Panc1 (cell line): ENCODE data around the gene SIKE1.

Source experiments
- CTCF ChIP-seq: fragments of 450-650 bp; IDR thresholded peaks from 2 replicates; pipeline ENCODE4 v1.5.1; 2017; ENCODE audit warnings: mild to moderate bottlenecking
- POLR2AphosphoS5 ChIP-seq: IDR thresholded peaks from 2 replicates; pipeline ENCODE4 v1.6.1; 2012; ENCODE audit warnings: mild to moderate bottlenecking, low read depth, low read length, moderate library complexity
- SIN3A ChIP-seq: IDR thresholded peaks from 2 replicates; pipeline ENCODE4 v1.6.1; 2012; ENCODE audit warnings: low read depth, mild to moderate bottlenecking, low read length, moderate library complexity, borderline replicate concordance; ENCODE audit not compliant: insufficient read depth

DNA sequence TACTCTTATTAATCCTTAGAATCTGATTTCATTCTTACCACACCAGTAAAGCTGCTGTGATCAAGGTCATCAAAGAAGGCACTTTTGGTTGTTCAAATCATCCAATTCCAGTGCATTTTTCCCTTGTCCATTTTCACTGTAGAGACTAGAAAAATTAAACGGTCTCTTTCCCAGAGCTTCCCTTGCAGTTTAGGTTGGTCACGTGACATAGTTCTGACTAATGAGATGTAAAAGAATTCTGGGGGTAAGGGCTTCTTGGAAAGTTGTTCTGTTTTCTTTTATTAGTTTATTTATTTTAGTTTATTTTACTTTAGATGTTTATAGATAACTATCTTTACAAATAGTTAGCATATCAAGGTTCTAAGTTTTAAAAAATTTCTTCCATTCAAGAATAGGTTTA lies 39.9 kb upstream of the SIKE1 start:
- TF ChIP-seq CTCF (no peak), POLR2AphosphoS5 (no peak), SIN3A (no peak)
